Measurements from ENCODE around the gene JMY. TPM values are rescaled to one million over a fixed set of nuclear protein-coding genes. Genes with fewer than 3 reads are reported as not detected.

Gene JMY
- total RNA-seq, 1 donor from 2014 or later, result 16.5 TPM

- no peak overlapping the region for H3K4me2 ChIP-seq
- peaks cover 6% of the 10 kb centered on the region for H3K27me3 Mint-ChIP-seq (ENCODE audit: insufficient read depth, low read depth)
- H3K27me3 ChIP-seq, result no peaks in the 10 kb centered on the region
- no peaks in the 10 kb centered on the region for H3K36me3 ChIP-seq
- TF ChIP-seq EZH2 (IDR thresholded peaks at IDR 0.05) (no peak), CTCF (IDR thresholded peaks at IDR 0.05) (no peak), EZH2phosphoT487 (IDR thresholded peaks at IDR 0.05) (no peak)
- H3F3A ChIP-seq (ENCODE audit: low read depth), result no peaks in the 10 kb centered on the region
- no peak overlapping the region for H3K27ac ChIP-seq
- H4K20me1 ChIP-seq (ENCODE audit: low read depth), result no peaks in the 10 kb centered on the region
- H3K4me1 Mint-ChIP-seq, result peaks cover 6% of the 10 kb centered on the region
- no peak overlapping the region for H3K9ac ChIP-seq
- H3K4me3 Mint-ChIP-seq, result no peak overlapping the region
- no peaks in the 10 kb centered on the region for H3K36me3 Mint-ChIP-seq
- no peaks in the 10 kb centered on the region for H3K9me3 Mint-ChIP-seq
- no peaks in the 10 kb centered on the region for H3K79me2 ChIP-seq (ENCODE audit: low read depth)
- peaks cover 9% of the 10 kb centered on the region for H3K4me1 ChIP-seq
- no peak for DNase-seq (ENCODE audit: low spot score)
- H2AFZ ChIP-seq (replicated peaks), result no peak overlapping the region
- H3K9me3 ChIP-seq (ENCODE audit: low read depth), result no peaks in the 10 kb centered on the region
- no peak overlapping the region for H3K4me3 ChIP-seq
- H3K27ac Mint-ChIP-seq, result no peak overlapping the region
Measured at GRCh38 chr5:79205965-79206364, 30.0 kb upstream of the JMY start.

GRCh38 chr5:79206541-79206940 is 29.4 kb upstream of the JMY start:
- peaks cover 6% of the 10 kb centered on the region for H3K27me3 Mint-ChIP-seq (ENCODE audit: insufficient read depth, low read depth)
- no peaks in the 10 kb centered on the region for H3K36me3 ChIP-seq
- no peak for TF ChIP-seq EZH2 (IDR thresholded peaks at IDR 0.05)
- no peak for TF ChIP-seq EZH2phosphoT487 (IDR thresholded peaks at IDR 0.05)
- TF ChIP-seq CTCF (IDR thresholded peaks at IDR 0.05), result no peak

GRCh38 chr5:79209505-79209904 is 26.4 kb upstream of the JMY start:
- H2AFZ ChIP-seq (replicated peaks), result no peak overlapping the region
- Mint-ChIP-seq H3K36me3 (no peaks in the 10 kb centered on the region), H3K4me3 (no peak overlapping the region), H3K9me3 (no peaks in the 10 kb centered on the region), H3K27ac (no peak overlapping the region), H3K27me3 (ENCODE audit: insufficient read depth, low read depth) (peaks cover 4% of the 10 kb centered on the region), H3K4me1 (no peaks in the 10 kb centered on the region)
- H3K4me1 ChIP-seq, result no peaks in the 10 kb centered on the region
- H3F3A ChIP-seq (ENCODE audit: low read depth), result no peaks in the 10 kb centered on the region
- TF ChIP-seq EZH2phosphoT487 (IDR thresholded peaks at IDR 0.05) (no peak), EZH2 (IDR thresholded peaks at IDR 0.05) (no peak), CTCF (IDR thresholded peaks at IDR 0.05) (no peak)
- no peaks in the 10 kb centered on the region for H3K79me2 ChIP-seq (ENCODE audit: low read depth)
- H3K4me3 ChIP-seq, result no peak overlapping the region
- no peaks in the 10 kb centered on the region for H3K36me3 ChIP-seq
- no peaks in the 10 kb centered on the region for H3K9me3 ChIP-seq (ENCODE audit: low read depth)
- H3K27ac ChIP-seq, result no peak overlapping the region
- DNase-seq (ENCODE audit: low spot score), result no peak
- no peak overlapping the region for H3K4me2 ChIP-seq
- no peaks in the 10 kb centered on the region for H4K20me1 ChIP-seq (ENCODE audit: low read depth)
- H3K27me3 ChIP-seq, result no peaks in the 10 kb centered on the region
- no peak overlapping the region for H3K9ac ChIP-seq

More at GRCh38 chr5:79206541-79206940, 29.4 kb upstream of the JMY start:
- Mint-ChIP-seq H3K27ac (no peak overlapping the region), H3K4me3 (no peak overlapping the region), H3K4me1 (peaks cover under 1% of the 10 kb centered on the region), H3K9me3 (no peaks in the 10 kb centered on the region), H3K36me3 (no peaks in the 10 kb centered on the region)
- no peaks in the 10 kb centered on the region for H3K9me3 ChIP-seq (ENCODE audit: low read depth)
- DNase-seq (ENCODE audit: low spot score), result no peak
- no peak overlapping the region for H2AFZ ChIP-seq (replicated peaks)
- H4K20me1 ChIP-seq (ENCODE audit: low read depth), result no peaks in the 10 kb centered on the region
- no peaks in the 10 kb centered on the region for H3K79me2 ChIP-seq (ENCODE audit: low read depth)
- H3K27me3 ChIP-seq, result no peaks in the 10 kb centered on the region
- H3K4me1 ChIP-seq, result peaks cover 3% of the 10 kb centered on the region
- H3K4me2 ChIP-seq, result no peak overlapping the region
- no peak overlapping the region for H3K4me3 ChIP-seq
- H3F3A ChIP-seq (ENCODE audit: low read depth), result no peaks in the 10 kb centered on the region
- H3K27ac ChIP-seq, result no peak overlapping the region
- H3K9ac ChIP-seq, result no peak overlapping the region
